Measurements from ENCODE around the gene ANGEL1. TPM values are rescaled to one million over a fixed set of nuclear protein-coding genes. Genes with fewer than 3 reads are reported as not detected.

ANGEL1 gene
- 10 to 100 TPM; 14.6 to 15.4 TPM for total RNA-seq

GRCh38 chr14:76812422-76813383, at the start of gene ANGEL1:
Gene ANGEL1 (minus strand): TSS chr14:76812882. CDS start chr14:76812827, 55 bp downstream.
- peak within 1 kb of the TSS; percentile 91 to 97 for H3K27ac Mint-ChIP-seq
- ATAC-seq (peak; percentile 93 to 94), DNase-seq (ENCODE audit: low spot score in 2 of 2) (peak; percentile 96 to 97)
- no peaks in the 10 kb centered on the region for H3K9me3 Mint-ChIP-seq
- H3K36me3 Mint-ChIP-seq = no peaks in the 10 kb centered on the region

GRCh38 chr14:76861574-76862255, 49.0 kb upstream of the ANGEL1 start:
- H3K36me3 Mint-ChIP-seq = no peaks in the 10 kb centered on the region
- DNase-seq (ENCODE audit: low spot score in 2 of 2) = no peak
- H3K9me3 Mint-ChIP-seq = no peaks in the 10 kb centered on the region
- no peak overlapping the region for H3K27ac Mint-ChIP-seq
- ATAC-seq = no peak

- Mint-ChIP-seq H3K36me3 (no peaks in the 10 kb centered on the region), H3K9me3 (no peaks in the 10 kb centered on the region), H3K27ac (peak overlapping the region in 1 of 2 donors; percentile 13)
These were observed 44.1 kb upstream of the ANGEL1 start for GRCh38 chr14:76856769-76857168.

GRCh38 chr14:76855066-76855465, 42.4 kb upstream of the ANGEL1 start:
- H3K27ac Mint-ChIP-seq = no peak overlapping the region
- no peaks in the 10 kb centered on the region for H3K36me3 Mint-ChIP-seq
- H3K9me3 Mint-ChIP-seq = no peaks in the 10 kb centered on the region
- ATAC-seq (no peak), DNase-seq (ENCODE audit: low spot score in 2 of 2) (no peak)

More at GRCh38 chr14:76856769-76857168, 44.1 kb upstream of the ANGEL1 start:
- no peak for DNase-seq (ENCODE audit: low spot score in 2 of 2)
- ATAC-seq = no peak

- no peak overlapping the region for H3K27ac Mint-ChIP-seq
- peaks cover 0 to 7% of the 10 kb centered on the region in 2 donors for H3K36me3 Mint-ChIP-seq
- peaks cover 4 to 5% of the 10 kb centered on the region in 2 donors for H3K9me3 Mint-ChIP-seq
- ATAC-seq (no peak), DNase-seq (ENCODE audit: low spot score in 2 of 2) (no peak)
These were observed 36.2 kb upstream of the ANGEL1 start for GRCh38 chr14:76848879-76849278.

DNA sequence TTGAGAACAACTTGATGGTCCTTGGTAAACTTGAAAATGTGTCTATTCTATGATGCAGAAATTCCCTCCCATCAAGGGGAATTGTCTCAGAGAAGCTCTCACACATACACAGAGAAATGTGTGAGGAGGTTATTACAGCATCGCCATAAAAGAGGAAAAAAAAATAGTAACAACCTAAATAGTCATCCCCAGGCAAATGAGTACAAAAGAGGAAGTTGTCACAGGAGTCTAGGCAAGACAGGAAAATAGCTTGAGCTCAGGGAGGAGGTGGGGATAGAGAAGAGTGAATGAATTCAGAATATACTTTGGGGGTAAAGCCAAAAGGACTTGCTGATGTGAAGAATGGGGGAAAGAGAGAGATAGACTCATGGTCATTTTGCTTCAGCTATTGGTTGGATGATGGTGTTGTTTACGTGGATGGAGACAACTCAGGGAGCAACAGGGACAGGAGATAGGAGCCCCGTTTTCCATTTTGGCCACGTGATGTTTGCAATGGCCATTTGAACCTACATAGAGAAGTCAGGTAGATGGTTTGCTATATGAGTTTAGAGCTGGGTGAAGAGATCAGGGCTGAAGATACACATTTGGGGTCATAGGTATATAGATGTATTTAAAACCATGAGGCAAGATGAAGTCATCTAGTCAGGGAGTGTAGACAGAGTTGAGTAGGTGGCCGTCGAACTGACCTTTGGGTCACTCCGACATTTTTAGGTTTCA, 33.8 kb upstream of the ANGEL1 start:
- no peak for ATAC-seq
- DNase-seq (ENCODE audit: low spot score in 2 of 2) = no peak
- no peak overlapping the region for H3K27ac Mint-ChIP-seq
- peaks cover 4 to 5% of the 10 kb centered on the region in 2 donors for H3K9me3 Mint-ChIP-seq
- peaks cover 0 to 7% of the 10 kb centered on the region in 2 donors for H3K36me3 Mint-ChIP-seq

DNA sequence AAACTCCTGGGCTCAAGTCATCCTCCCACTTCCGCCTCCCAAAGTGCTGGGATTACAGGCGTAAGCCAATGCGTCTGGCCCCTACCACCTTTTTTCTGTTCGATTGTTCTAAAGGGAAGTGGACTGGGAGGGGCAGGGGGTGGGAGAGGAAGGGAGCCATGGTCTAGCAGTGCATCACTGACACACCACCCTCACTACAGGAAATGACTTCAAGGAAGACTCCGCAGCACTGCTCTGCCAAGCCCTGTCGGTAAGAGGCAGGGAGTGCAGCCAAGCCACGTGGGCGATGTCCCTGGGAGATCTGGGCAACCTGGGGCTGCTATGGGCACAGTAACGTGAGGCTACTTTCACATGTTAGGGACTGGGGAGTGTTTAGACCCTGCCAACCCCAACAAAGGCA, 31.5 kb upstream of the ANGEL1 start:
- DNase-seq (ENCODE audit: low spot score in 2 of 2) = peak in 1 of 2 donors; percentile 64
- H3K27ac Mint-ChIP-seq = peak overlapping the region; percentile 61 to 92
- ATAC-seq = peak; percentile 100
- peaks cover 0 to 7% of the 10 kb centered on the region in 2 donors for H3K36me3 Mint-ChIP-seq
- H3K9me3 Mint-ChIP-seq = peaks cover 4 to 5% of the 10 kb centered on the region in 2 donors

DNA sequence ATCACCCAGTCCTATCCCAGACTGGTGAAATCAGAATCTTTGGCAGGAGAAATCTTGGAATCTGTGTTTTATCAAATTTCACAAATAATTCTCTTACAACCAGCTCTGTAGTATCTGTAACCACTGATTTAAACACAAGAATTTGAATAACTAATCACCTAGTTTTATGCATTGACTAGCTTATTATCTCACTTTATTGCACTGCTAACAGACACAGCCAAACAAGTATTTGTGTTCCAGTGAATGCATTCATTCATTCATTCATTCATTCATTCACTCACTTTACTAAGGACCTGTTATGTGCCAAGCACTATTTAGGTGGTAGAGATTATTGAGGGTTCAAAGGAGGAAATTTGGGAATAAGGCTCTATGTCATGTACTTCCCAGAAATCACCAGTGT, 29.7 kb upstream of the ANGEL1 start:
- Mint-ChIP-seq H3K27ac (no peak overlapping the region), H3K9me3 (peaks cover 4 to 5% of the 10 kb centered on the region in 2 donors), H3K36me3 (peaks cover 0 to 7% of the 10 kb centered on the region in 2 donors)
- no peak for DNase-seq (ENCODE audit: low spot score in 2 of 2)
- no peak for ATAC-seq

- no peak overlapping the region for H3K27ac Mint-ChIP-seq
- no peak for ATAC-seq
- no peaks in the 10 kb centered on the region for H3K9me3 Mint-ChIP-seq
- no peaks in the 10 kb centered on the region for H3K36me3 Mint-ChIP-seq
- no peak for DNase-seq (ENCODE audit: low spot score in 2 of 2)
These were observed 24.8 kb upstream of the ANGEL1 start for GRCh38 chr14:76837524-76837923.

- Mint-ChIP-seq H3K9me3 (no peaks in the 10 kb centered on the region), H3K27ac (no peak overlapping the region), H3K36me3 (no peaks in the 10 kb centered on the region)
- ATAC-seq = no peak
- no peak for DNase-seq (ENCODE audit: low spot score in 2 of 2)
These were observed 23.4 kb upstream of the ANGEL1 start for GRCh38 chr14:76836029-76836630.

DNA sequence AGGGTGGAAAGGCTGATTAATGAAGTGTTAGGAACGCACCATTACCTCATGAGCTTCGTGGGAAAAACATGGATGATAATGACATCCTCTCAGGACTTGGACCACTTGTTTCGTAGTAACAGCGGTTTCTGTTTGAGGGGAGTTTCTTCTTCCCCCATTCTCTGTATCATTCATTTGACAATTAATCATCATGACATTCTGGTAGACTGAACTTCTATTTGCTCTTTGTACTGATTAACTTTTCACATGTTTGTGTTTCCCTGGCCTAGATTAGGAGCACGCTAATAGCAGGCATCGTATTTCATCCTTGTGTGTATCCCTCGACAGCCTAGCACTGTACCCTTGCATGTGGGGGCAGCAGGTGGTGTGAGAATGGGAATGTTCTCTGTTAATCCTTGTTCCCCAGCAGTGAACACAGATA, 21.6 kb upstream of the ANGEL1 start:
- no peak overlapping the region for H3K27ac Mint-ChIP-seq
- no peaks in the 10 kb centered on the region for H3K36me3 Mint-ChIP-seq
- no peak for ATAC-seq
- DNase-seq (ENCODE audit: low spot score in 2 of 2) = no peak
- no peaks in the 10 kb centered on the region for H3K9me3 Mint-ChIP-seq

- DNase-seq (ENCODE audit: low spot score in 2 of 2) (no peak), ATAC-seq (no peak)
- Mint-ChIP-seq H3K36me3 (no peaks in the 10 kb centered on the region), H3K9me3 (no peaks in the 10 kb centered on the region), H3K27ac (no peak overlapping the region)
These were observed 20.3 kb upstream of the ANGEL1 start for GRCh38 chr14:76833011-76833410.

DNA sequence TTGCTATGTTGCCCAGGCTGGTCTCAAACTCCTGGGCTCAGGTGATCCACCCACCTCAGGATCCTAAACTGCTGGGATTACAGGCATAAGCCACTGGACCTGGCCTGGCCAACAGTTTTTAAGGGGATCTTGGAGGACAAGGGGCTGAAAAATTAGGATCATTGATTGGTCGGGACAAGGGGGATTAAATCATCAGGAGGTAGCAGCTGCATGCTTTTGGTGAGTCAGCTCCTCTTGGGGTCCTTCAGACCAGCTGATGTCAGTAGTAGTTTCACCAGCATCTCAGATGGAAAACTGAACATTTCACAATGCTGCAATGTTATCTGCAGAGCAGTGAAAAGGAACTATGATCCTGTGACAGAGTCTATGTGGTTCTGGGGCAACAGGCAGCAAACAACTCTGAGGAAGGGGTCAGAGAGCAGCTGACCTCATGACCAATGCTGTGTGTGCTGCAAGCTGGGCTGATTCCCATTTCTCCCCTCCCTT, 19.9 kb upstream of the ANGEL1 start:
- no peaks in the 10 kb centered on the region for H3K36me3 Mint-ChIP-seq
- H3K27ac Mint-ChIP-seq = no peak overlapping the region
- no peaks in the 10 kb centered on the region for H3K9me3 Mint-ChIP-seq
- DNase-seq (ENCODE audit: low spot score in 2 of 2) = no peak
- ATAC-seq = no peak

DNA sequence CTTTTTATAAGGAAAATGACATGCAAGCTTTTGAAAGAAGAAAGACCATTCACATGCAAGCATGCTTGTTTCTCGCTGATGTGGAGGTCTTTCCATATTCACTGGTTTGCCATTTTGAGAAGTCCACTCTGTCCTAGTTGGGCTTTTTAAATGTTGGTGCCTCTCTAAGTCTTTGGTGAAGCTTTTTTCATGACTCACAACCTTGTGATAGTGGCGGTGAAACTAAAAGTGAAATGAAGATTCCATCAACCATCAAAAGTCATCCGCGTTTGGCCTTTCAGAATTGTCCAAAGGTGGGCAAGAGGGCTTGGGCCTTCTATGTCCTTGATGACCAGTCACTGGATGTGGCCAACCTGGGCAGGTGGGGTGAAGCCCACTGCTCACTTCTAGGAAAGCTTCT, 17.9 kb upstream of the ANGEL1 start:
- ATAC-seq (no peak), DNase-seq (ENCODE audit: low spot score in 2 of 2) (no peak)
- Mint-ChIP-seq H3K9me3 (no peaks in the 10 kb centered on the region), H3K27ac (no peak overlapping the region), H3K36me3 (no peaks in the 10 kb centered on the region)

DNA sequence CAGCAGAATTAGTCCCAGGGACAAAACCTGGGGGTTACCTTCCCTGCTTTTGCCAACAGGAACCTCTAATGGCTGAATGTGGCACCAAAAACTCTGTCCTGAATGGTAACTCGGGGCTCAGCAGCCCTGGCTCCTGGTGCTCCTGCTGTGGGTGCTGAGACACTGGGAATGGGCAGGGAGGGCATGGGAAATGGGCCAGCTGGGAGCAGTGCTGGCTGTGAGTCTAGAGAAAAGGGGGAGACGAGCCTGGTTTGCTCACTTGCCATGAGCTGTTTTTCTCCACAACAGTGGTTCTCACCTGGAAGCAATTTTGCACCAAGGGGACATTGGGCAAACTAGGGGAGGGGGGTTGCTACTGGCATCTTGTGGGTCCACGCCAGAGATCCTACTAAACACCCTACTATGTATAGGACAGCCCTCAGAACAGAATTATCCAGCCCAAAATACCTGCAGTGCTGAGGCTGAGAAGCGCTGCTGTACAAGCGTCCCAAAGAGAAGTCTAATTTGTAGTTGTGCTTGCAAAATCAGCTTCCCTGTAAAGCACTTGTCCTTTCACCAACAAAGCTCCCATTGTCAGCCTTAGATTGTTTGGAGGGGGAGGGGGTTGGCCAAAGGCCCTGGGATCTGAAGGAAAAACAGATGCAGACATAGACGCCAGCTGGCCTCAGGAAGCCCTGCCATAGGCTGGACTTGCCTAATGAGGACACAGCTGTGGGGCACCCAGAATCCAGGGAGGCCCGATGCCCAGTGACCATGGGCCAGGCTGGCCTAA, 17.2 kb upstream of the ANGEL1 start:
- ATAC-seq = no peak
- no peak overlapping the region for H3K27ac Mint-ChIP-seq
- no peak for DNase-seq (ENCODE audit: low spot score in 2 of 2)
- no peaks in the 10 kb centered on the region for H3K9me3 Mint-ChIP-seq
- H3K36me3 Mint-ChIP-seq = no peaks in the 10 kb centered on the region

DNA sequence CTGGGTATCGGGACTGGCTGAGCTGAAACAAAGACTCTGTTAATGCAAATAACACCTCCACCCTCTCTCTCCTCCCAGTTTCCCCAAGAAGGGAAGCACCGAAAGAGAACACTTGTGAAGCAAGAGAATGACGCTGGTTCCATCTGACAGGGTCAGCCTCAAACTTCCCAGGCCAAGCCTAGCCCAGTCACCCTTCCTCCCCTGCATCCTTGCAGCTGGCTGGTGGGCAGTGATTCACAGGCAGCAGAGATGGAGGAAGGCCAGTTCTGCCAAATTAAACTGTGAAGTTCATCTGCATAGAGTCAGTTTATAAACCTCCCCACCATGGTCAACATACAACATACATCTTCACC, 16.3 kb upstream of the ANGEL1 start:
- no peak for ATAC-seq
- Mint-ChIP-seq H3K27ac (peak overlapping the region in 1 of 2 donors; percentile 73), H3K36me3 (no peaks in the 10 kb centered on the region), H3K9me3 (no peaks in the 10 kb centered on the region)
- DNase-seq (ENCODE audit: low spot score in 2 of 2) = no peak
